ENCODE measurements around the gene VARS1.
A peak's percentile ranks its signal among the peaks of the same experiment; 100 is the strongest.
"Not testable (repeated sequence)": the region's sequence is repeated elsewhere in the genome, so short reads cannot be mapped to it uniquely, and the experiment has no call there.

Gene VARS1

DNA sequence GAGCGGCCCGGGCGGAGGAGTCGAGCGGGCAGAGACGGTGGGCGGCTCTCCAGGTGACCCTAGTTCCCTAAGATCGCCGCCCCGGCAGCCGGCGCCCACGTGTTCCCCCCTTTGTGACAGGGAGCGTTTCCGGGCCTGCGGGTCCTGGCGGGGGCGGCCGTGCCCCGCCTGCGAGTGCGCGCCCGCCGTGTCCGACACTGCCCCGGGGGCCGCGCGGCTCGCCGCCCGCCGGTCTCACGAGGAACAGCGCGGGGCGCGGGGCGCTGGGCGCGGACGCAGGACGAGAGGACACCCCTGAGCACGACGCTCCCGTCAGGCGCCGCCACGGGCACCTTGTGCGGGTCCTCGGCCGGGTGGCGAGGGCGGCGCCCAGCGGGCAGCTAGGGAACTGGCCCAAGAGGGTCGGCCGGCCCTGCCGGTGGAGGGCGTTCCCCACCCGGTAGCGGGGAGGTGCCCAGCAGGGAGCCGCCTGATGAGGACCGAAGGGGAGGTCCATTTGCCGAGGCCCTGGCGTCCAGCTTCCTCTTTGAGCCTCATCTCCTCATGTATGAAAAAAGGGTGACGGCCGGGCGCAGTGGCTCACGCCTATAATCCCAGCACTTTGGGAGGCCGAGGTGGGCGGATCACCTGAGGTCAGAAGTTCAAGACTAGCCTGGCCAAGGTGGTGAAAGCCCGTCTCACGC, at the start of gene VARS1:
VARS1 (minus strand) TSS at position 137 of the 683 bp plus-strand sequence. CDS start 535 bp downstream, outside the sequence.
- peak; percentile 75 for DNase-seq (ENCODE audit: low read depth)

DNA sequence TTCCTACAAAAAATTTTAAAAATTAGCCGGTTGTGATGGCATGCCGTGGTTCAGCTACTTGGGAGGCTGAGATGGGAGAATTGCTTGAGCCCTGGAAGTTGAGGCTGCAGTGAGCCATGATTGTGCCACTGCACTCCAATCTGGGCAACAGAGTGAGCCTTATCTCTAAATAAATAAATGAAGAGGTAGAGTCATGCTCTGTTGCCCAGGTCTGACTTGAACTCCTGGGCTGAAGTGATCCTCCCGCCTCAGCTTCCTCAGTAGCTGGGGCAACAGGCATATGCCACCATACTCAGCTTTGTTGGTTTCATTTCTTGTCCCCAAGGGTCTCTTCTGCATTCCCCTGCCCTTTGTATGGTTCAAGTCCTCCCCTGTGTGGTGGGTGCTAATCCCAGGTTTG, 49.0 kb upstream of the VARS1 start:
- DNase-seq (ENCODE audit: low read depth): no peak

DNA sequence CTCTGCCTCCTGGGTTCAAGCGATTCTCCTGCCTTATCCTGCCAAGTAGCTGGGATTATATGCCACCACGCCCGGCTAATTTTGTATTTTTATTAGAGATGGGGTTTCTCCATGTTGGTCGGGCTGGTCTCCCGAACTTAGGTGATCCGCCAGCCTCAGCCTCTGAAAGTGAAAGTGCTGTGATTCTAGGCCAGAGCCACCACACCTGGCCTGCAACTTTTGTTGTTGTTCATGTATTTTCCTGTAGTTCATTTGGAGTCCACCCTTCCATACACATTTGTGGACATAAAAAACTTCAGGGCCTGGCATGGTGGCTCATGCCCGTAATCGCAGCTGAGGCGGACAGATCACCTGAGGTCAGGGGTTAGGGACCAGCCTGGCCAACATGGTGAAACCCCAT, 46.5 kb upstream of the VARS1 start:
- DNase-seq (ENCODE audit: low read depth): no peak

DNA sequence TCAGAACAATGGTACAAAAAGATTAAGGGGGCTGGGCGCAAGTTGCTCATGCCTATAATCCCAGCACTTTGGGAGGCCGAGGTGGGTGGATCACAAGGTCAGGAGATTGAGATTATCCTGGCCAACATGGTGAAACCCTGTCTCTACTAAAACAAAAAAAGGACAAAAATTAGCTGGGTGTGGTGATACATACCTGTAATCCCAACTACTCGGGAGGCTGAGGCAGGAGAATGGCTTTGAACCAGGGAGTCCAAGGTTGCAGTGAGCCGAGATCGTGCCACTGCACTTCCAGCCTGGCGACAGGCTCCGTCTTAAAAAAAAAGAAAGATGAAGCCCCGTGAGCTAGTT, 44.2 kb upstream of the VARS1 start:
- DNase-seq (ENCODE audit: low read depth): not testable (repeated sequence)

DNA sequence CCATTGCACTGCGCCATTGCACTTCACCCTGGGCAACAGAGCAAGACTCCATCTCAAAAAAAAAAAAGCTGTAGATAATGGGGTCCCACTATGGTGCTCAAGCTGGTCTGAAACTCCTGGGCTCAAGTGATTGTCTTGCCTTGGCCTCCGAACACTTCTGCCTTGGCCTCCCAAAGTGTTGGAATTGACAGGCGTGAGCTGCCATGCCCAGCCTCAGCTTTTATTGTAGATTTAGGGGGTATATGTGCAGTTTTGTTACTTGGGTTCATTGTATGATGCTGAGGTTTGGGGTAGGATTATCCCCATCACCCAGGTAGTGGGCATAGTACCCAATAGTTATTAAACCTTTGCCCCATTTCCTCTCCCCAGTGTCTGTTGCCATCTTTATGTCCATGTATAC, 43.4 kb upstream of the VARS1 start:
- no peak for DNase-seq (ENCODE audit: low read depth)

DNA sequence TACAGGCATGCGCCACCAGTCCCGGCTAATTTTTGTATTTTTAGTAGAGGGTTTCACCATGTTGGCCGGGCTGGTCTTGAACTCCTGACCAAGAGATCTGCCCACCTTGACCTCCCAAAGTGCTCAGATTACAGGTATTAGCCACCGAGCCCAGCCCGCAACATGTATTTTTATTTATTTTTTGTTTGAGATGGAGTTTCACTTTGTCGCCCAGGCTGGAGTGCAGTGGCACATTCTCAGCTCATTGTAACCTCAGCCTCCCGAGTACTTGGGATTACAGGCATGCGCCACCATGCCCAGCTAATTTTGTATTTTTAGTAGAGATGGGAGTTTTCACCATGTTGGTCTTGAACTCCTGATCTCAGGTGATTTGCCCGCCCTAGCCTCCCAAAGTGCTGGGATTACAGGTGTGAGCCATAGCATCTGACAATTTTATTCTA, 42.6 kb upstream of the VARS1 start:
- not testable (repeated sequence) for DNase-seq (ENCODE audit: low read depth)

DNA sequence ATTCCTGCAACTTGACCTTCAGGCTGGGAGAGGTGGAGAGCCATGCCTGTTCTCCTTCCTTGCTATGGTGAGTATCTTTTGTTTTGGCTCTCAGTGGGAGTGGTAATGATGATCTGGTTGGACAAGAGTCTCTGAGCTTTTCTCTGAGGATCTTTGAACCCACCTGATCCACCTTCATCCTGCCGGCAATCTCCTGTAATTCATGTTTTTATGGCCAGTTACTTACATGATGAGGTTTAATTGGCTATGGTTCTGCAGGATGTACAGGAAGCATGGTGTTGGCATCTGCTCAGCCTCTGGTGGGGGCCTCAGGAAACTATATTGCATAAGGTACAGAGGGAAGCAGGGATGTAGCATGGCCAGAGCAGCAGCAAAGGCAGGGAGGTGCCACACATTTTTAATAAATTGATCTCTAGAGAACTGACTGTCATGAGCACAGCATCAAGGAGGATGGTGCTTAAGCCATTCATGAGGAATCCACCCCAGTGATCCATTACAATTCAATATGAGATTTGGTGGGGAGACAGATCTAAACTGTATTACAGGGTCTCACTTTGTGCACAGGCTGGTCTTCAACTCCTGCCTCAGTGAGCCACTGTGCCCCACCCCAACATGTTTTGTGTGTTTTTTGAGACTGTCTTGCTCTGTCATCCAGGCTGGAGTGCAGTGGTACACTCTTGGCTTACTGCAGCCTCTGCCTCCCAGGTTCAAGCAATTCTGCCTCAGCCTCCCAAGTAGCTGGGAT, 42.0 kb upstream of the VARS1 start:
- DNase-seq (ENCODE audit: low read depth): no peak

DNA sequence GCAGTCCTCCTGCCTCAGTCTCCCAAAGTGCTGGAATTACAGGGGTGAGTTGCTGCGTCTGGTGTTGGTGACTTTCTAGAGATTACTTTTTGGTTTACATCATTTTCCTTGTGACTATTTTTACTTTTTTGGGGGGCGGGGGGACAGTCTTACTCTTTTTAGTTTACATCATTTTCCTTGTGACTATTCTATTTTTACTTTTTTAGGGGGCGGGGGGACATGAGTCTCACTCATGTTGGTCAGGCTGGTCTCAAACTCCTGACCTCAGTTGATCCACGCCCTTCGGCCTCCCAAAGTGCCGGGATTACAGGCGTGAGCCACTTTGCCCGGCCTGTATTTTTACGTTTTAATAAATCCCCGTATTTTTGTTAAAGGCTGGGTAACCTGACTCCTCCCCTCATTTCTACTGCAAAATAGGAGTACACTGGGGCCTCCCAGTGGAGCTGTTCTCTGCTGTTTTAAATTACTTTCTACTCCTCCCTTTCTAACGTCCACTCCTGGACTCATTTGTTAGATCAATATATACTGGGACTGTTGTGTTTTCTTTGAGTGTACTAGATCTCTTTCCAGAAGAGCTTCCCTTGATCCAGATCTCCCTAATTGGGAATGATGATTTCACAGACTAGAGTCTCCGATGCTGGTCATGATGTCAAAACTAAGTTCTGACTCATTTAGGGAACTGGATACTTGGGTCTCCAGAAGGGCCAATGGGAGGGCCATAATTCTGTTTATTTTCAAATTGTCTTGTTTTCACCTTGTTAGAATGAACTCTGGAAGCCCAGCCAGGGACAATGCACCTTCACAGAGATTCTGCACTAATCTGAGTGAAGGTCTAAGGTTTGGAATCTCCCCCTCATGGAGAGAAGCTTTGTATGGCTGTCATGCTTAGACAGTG, 41.2 kb upstream of the VARS1 start:
- DNase-seq (ENCODE audit: low read depth): no peak

DNA sequence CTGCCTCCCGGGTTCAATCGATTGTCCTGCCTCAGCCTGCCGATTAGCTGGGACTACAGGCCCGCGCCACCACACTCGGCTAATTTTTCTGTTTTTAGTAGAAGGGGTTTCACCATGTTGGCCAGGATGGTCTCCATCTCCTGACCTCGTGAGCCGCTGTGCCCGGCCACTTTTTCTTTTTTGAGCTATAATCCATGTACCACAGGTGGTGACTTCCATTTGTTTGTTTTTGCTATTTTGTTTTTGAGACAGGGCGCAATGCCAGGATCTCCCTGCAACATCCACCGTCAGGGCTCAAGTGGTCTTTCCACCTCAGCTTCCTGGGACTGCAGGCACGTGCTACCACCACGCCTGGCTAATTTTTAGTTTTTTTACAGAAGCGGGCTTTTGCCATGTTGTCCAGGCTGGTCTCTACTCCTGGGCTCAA, 40.5 kb upstream of the VARS1 start:
- DNase-seq (ENCODE audit: low read depth): no peak

DNA sequence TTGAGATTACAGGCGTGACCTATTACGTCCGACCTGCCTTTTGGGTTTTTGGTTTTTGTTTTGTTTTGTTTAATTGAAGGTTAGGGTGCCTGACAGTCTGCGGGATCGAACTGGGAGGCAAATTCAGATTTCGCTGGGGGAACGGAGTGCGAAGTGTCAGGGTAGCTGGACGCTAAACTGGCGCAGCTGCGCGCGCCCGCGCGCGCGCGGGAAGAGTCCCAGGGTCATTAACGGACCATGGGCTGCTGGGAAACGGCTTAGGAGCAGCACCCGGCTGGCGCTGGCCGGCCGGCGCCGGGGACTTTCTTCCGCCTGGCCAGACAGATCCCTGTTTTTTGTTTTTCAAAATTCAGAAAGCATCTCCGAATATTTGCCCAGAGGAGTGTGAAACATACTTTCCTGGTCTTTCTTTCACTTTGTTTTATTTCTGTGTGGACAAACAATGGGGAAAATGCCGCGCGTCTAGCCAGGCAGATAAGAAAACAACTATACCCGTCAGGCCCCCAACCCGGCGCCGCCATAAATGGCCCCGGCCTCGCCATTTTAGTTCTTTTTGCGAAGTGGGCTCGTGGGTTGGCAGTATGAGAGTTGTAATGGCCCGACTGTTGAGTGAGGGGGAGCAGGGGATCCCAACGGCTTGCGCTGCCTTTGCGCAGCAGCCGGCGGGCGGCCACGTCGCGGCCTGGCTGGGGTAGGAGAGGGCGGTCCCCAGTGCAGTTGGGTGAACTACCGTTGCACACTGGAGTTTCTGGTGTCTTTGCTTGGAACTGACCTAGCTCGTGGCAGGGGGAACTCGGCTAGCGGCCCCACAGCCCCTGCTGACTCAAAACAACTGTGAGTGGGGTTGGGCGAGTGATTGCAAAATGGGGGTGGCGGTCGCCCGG, 39.1 kb upstream of the VARS1 start:
- DNase-seq (ENCODE audit: low read depth): peak; percentile 76

DNA sequence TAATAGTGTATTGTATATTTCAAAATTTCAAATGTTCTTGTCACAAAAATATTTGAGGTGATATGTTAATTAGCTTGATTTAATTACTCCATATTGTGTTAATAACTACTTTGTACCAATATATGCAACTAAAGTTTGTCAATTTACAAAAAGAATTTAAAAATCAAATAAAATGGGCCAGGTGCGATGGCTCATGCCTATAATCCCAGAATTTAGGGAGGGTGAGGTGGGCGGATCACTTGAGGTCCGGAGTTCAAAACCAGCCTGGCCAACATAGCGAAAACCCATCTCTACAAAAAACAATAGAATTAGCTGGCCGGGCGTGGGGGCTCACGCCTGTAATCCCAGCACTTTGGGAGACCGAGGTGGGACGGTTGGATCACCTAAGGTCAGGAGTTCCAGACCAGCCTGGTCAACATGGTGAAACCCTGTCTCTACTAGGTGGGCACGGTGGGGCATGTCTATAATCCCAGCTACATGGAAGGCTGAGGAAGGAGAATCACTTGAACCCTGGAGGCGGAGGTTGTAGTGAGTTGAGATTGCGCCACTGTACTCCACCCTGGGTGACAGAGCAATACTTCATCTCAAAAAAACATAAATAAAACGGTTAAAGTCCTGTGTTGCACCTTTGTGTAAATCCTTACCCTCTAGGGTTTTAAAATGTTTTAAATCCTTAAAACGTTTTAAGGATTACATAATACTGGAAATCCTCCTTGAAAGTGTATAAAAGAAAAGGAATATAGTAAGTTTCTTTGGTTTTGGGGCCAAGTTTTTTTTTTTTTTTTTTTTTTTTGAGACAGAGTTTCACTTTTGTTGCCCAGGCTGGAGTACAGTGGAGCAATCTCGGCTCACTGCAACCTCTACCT, 36.0 kb upstream of the VARS1 start:
- DNase-seq (ENCODE audit: low read depth): no peak

DNA sequence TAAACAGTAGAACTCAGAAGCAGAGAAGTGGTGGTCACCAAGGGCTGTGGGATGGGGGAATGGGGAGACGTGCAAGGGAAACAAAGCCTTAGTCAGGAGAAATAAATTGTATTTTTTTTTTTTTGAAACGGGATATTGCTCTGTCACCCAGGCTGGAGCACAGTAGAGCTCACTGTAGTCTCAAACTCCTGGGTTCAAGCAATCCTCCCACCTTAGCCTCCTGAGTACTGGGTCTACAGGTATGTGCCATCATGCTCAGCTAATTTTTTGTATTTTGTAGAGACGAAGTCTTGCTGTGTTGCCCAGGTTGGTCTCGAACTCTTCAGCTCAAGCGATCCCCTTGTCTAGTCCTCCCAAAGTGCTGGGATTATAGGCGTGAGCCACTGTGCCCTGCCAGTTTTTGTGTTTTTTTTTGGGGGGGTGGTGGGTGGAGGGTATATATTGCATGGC, 35.4 kb upstream of the VARS1 start:
- no peak for DNase-seq (ENCODE audit: low read depth)

DNA sequence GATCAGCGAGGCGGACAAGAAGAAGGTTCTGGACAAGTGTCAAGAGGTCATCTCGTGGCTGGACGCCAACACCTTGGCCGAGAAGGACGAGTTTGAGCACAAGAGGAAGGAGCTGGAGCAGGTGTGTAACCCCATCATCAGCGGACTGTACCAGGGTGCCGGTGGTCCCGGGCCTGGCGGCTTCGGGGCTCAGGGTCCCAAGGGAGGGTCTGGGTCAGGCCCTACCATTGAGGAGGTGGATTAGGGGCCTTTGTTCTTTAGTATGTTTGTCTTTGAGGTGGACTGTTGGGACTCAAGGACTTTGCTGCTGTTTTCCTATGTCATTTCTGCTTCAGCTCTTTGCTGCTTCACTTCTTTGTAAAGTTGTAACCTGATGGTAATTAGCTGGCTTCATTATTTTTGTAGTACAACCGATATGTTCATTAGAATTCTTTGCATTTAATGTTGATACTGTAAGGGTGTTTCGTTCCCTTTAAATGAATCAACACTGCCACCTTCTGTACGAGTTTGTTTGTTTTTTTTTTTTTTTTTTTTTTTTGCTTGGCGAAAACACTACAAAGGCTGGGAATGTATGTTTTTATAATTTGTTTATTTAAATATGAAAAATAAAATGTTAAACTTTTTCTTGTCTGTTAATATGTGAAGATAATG, 34.2 kb upstream of the VARS1 start:
- no peak for DNase-seq (ENCODE audit: low read depth)

DNA sequence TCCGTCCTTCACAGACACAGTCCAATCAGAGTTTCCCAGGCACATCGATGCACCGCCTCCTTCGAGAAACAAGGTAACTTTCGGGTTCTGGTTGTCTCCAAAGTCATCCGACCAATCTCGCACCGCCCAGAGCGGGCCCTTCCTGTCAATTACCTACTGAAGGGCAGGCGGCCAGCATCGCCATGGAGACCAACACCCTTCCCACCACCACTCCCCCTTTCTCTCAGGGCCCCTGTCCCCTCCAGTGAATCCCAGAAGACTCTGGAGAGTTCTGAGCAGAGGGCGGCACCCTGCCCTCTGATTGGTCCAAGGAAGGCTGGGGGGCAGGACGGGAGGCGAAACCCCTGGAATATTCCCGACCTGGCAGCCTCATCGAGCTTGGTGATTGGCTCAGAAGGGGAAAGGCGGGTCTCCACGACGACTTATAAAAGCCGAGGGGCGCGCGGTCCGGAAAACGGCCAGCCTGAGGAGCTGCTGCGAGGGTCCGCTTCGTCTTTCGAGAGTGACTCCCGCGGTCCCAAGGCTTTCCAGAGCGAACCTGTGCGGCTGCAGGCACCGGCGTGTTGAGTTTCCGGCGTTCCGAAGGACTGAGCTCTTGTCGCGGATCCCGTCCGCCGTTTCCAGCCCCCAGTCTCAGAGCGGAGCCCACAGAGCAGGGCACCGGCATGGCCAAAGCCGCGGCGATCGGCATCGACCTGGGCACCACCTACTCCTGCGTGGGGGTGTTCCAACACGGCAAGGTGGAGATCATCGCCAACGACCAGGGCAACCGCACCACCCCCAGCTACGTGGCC, 31.9 kb upstream of the VARS1 start, which contains the start of gene HSPA1B:
HSPA1B (plus strand) TSS at position 453 of the 794 bp plus-strand sequence; CDS start at position 666, 213 bp downstream.
- DNase-seq (ENCODE audit: low read depth): peak; percentile 91

DNA sequence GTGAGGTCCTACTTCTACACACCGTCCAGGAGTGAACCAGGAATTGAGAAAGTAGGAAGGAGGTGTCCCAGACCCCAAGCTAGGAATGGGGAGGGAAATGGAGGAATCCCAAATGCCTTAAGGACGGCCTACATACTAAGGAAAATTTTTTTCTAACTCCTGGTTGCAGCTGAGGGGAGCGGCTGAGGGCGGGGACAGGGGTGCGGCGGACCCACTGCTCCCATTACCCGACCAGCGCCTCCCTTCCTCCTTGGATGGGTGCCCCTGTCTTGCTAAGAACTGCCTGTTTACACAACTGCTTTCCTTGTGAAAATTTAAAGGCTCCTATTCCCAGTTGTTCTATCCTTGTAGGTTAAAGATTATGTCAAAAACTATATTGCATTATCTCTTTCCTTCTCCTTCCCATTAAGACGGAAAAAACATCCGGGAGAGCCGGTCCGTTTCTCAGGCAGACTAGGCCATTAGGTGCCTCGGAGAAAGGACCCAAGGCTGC, 31.3 kb upstream of the VARS1 start:
- no peak for DNase-seq (ENCODE audit: low read depth)

DNA sequence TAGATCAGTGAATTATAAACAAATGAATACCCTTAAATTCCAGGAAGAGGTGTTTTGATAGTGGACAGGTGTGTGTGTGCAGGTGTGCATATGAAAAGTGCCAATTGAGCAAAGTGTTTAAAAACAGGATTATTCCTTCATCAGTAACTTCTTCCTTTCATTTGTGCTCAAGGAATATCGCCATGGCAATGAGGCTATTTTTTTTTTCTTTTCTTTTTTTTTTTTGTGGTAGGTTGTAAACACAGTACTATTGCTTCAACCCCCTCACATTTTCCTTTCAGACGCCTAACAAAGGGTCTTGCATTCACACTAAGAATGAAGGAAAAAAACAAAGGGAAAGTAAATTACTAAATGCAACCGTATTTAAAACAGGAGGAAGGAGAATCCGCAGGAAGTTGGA, 30.0 kb upstream of the VARS1 start:
- no peak for DNase-seq (ENCODE audit: low read depth)

DNA sequence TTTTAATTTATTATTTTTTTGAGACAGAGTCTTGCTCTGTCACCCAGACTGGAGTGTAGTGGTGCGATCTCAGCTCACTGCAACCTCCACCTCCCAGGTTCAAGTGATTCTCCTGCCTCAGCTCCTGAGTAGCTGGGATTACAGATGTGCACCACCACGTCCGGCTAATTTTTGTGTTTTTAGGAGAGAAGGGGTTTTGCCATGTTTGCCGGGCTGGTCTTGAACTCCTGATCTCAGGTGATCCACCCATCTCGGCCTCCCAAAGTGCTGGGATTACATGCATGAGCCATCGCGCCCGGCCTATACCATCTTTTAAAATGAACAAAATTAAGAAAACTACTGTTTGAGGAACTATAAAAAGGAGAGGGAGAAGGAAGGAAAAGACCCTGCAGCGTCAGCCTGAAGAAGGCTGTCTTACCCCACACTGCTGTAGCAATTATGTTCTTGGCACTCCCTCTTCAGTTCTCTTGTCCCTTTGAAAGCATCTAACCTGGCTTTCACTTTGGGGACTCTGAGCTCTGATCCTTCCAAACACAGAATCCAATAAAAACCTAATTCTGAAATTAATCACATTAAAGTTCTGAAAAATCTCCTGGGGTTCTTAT, 28.1 kb upstream of the VARS1 start:
- not testable (repeated sequence) for DNase-seq (ENCODE audit: low read depth)

DNA sequence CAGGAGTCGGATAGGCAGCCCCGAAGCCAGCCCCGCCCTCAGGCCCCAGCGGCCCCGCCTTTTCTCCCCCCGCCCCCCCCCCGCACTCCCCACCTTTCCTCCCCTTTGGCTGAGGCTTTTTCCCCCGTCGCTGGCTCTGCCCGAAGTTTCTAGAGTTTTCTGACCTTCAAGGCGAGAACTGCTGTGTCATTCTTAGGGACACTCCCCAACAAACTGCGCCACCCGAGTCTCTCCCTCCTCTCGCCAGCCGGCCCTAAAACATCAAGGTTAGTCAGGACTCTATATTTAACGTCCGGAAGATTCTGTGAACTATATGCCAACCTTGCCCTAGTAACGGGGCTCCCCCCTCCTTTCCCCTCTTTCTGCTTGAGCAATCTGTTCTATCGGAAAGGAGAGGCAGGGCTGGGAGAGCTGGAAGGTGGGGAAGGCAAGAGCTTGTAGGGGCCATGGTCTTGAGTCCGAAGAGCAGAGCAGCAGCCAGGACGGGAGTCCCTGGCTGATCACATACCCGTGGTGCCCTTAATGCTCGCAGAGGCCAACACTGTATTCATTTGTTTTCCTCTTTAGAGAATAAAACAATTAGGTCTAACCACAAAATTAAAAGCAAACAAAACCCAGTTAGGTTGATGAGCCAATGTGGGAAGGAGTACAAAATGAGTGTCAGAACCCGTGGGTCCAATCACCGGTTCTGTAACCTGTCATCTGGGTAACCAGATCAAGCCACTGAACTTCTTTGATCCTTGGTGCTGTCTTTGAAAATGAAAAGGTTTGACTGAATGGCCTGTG, 26.7 kb upstream of the VARS1 start:
- DNase-seq (ENCODE audit: low read depth): no peak
